Tibial nerve (tissue), 4 donors: ENCODE data around the gene GOLPH3. TPM values are rescaled to one million over a fixed set of nuclear protein-coding genes. Genes with fewer than 3 reads are reported as not detected.

Experiments used
- DNase-seq, 2 donors: peaks; one replicate each; pipeline ENCODE4 v3.0.0-alpha.2; 2019; ENCODE audit warnings: low spot score in 2 of 2
- H3K27ac ChIP-seq, 4 donors: fragments of 200-600 bp; sonication (generic) in 3 of 4; one replicate each; pipeline ENCODE4 v1.5.1; 2017 to 2019; ENCODE audit warnings: mild to moderate bottlenecking in 1 of 4
- H3K27me3 ChIP-seq, 2 donors: fragments of 200-600 bp; sonication (generic) in 1 of 2; one replicate each; pipeline versions ENCODE4 v1.5.1 to v1.6.0; 2017 to 2019
- H3K36me3 ChIP-seq, 3 donors: fragments of 200-600 bp; sonication (generic); one replicate each; pipeline ENCODE4 v1.5.1; 2018 to 2019
- H3K4me1 ChIP-seq, 4 donors: fragments of 200-600 bp; sonication (generic) in 3 of 4; one replicate each; pipeline ENCODE4 v1.5.1; 2017 to 2019
- H3K4me3 ChIP-seq, 4 donors: fragments of 200-600 bp; sonication (generic) in 3 of 4; one replicate each; pipeline ENCODE4 v1.5.1; 2017 to 2019; ENCODE audit warnings: mild to moderate bottlenecking in 1 of 4, moderate library complexity in 1 of 4
- H3K9me3 ChIP-seq, 4 donors: fragments of 200-600 bp; sonication (generic) in 3 of 4; one replicate each; pipeline ENCODE4 v1.5.1; 2017 to 2019
- EP300 ChIP-seq, 2 donors: sonication (generic); formaldehyde crosslinking; IDR thresholded peaks; one replicate each; pipeline ENCODE4 v1.6.1; 2017; ENCODE audit warnings: antibody characterized with exemption in 2 of 2, mild to moderate bottlenecking in 1 of 2
- POLR2A ChIP-seq, 2 donors: fragments of 450-650 bp; IDR thresholded peaks; one replicate each; pipeline ENCODE4 v1.6.1; 2017; ENCODE audit warnings: antibody characterized with exemption in 2 of 2, mild to moderate bottlenecking in 2 of 2, moderate library complexity in 2 of 2
- WGBS, 2 donors: methylation state at CpG; one replicate each; pipeline ENCODE4 v1.1.5; 2018; 5-methylcytosine and 5-hydroxymethylcytosine counted together
- total RNA-seq, 4 donors: library from RNA; depleted of rRNA; stranded (reverse); fragments of >200 nt; gene quantifications; one replicate each; pipeline ENCODE4 v1.1.0, GENCODE V29; 2016
- TF ChIP-seq, protein P1 (sequence below), 5 experiments: fragments of 200-600 bp in 3 of 5; fragments of 450-650 bp in 2 of 5; sonication (generic) in 3 of 5; IDR thresholded peaks; one replicate each; pipeline ENCODE4 v1.5.1; 2016 to 2019; ENCODE audit warnings: antibody characterized with exemption in 5 of 5, mild to moderate bottlenecking in 3 of 5, moderate library complexity in 2 of 5

Gene GOLPH3
- total RNA-seq, 4 donors from 2014 or later: 90.6 to 115 (median 102) TPM

DNA sequence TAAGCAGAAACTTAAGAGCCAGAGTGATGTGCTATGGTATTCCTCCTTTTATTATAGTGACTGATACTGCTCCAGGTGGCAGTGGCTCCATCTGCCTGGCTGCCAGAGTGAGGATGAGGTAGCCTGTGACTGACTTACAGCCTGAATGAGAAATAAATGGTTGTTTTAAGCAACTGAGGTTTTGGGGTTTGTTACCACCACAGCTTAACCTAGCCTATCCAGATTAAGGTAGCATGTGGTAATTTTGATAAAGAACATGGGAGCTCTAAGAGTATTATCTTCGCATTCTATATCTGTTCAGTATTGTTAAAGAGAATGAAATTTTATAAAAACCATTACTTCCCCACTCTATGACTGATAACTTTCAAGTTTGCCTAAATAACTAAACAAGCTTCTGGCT is 39.0 kb downstream of the GOLPH3 start:
- peaks cover 0 to 46% (median 5%) of the 10 kb centered on the region in 3 donors for H3K36me3 ChIP-seq
- DNase-seq: no peak
- peaks cover 0 to 51% (median 0%) of the 10 kb centered on the region in 4 donors for H3K4me1 ChIP-seq
- no peak for TF ChIP-seq POLR2A (IDR thresholded peaks at IDR 0.05)
- TF ChIP-seq, protein P1, sequence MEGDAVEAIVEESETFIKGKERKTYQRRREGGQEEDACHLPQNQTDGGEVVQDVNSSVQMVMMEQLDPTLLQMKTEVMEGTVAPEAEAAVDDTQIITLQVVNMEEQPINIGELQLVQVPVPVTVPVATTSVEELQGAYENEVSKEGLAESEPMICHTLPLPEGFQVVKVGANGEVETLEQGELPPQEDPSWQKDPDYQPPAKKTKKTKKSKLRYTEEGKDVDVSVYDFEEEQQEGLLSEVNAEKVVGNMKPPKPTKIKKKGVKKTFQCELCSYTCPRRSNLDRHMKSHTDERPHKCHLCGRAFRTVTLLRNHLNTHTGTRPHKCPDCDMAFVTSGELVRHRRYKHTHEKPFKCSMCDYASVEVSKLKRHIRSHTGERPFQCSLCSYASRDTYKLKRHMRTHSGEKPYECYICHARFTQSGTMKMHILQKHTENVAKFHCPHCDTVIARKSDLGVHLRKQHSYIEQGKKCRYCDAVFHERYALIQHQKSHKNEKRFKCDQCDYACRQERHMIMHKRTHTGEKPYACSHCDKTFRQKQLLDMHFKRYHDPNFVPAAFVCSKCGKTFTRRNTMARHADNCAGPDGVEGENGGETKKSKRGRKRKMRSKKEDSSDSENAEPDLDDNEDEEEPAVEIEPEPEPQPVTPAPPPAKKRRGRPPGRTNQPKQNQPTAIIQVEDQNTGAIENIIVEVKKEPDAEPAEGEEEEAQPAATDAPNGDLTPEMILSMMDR (IDR thresholded peaks at IDR 0.05): no peak
- no peak for TF ChIP-seq EP300 (IDR thresholded peaks at IDR 0.05)
- no peaks in the 10 kb centered on the region for H3K27me3 ChIP-seq
- WGBS, 2 donors: 96 to 97% methylated on average over 1 of the region's 1 CpG
- H3K9me3 ChIP-seq: no peaks in the 10 kb centered on the region
- no peak overlapping the region for H3K4me3 ChIP-seq
- no peak overlapping the region for H3K27ac ChIP-seq

DNA sequence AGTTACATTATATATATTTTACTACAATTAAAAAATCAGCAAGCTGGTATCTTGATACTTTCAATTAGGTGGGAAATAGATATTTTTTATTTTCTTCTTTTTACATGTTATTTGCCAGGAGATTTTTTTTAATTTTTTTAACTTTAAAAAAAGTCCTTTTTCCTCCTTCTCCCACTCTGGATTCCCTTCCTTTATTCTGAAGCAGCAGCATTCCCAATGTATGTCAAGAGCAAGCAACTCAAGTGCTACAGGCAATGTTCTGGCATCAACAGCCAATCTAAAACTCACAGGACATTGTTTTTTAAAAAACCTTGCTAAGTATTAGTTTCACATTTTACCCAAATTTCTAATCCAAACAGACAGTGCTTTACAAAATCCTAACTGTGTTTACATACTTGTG is 41.4 kb downstream of the GOLPH3 start:
- Histone ChIP-seq H3K36me3 (peaks cover 0 to 45% (median 5%) of the 10 kb centered on the region in 3 donors), H3K4me1 (peaks cover 0 to 55% (median 0%) of the 10 kb centered on the region in 4 donors), H3K27me3 (no peaks in the 10 kb centered on the region), H3K9me3 (no peaks in the 10 kb centered on the region), H3K4me3 (no peak overlapping the region), H3K27ac (no peak overlapping the region)
- DNase-seq: no peak
- TF ChIP-seq EP300 (IDR thresholded peaks at IDR 0.05) (no peak), POLR2A (IDR thresholded peaks at IDR 0.05) (no peak)
- TF ChIP-seq, protein P1 (IDR thresholded peaks at IDR 0.05): no peak

DNA sequence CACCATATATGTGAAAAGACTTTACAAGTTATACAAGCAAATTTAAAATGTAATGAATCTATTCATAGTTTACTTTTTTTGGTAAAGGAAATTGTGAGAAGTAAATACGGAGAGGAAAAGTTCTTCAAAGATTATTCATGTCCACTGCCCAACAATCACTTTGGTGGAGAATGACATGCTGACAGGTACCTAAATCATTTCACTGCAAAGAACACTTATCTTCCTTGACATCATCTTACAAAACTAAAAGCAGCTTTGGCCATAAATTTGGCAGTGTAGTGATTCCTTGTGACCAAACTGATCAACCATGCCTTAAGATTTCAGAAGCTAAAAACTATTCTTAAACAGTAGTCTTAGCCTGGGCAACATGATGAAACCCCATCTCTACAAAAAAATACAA is 42.5 kb downstream of the GOLPH3 start:
- DNase-seq: no peak
- WGBS, 2 donors: 90 to 94% methylated on average over 1 of the region's 1 CpG
- H3K27me3 ChIP-seq: no peaks in the 10 kb centered on the region
- no peaks in the 10 kb centered on the region for H3K9me3 ChIP-seq
- H3K36me3 ChIP-seq: peaks cover 0 to 41% (median 5%) of the 10 kb centered on the region in 3 donors
- TF ChIP-seq, protein P1 (IDR thresholded peaks at IDR 0.05): no peak
- TF ChIP-seq POLR2A (IDR thresholded peaks at IDR 0.05) (no peak), EP300 (IDR thresholded peaks at IDR 0.05) (no peak)
- H3K4me1 ChIP-seq: peaks cover 0 to 67% (median 0%) of the 10 kb centered on the region in 4 donors
- no peak overlapping the region for H3K27ac ChIP-seq
- H3K4me3 ChIP-seq: no peak overlapping the region

DNA sequence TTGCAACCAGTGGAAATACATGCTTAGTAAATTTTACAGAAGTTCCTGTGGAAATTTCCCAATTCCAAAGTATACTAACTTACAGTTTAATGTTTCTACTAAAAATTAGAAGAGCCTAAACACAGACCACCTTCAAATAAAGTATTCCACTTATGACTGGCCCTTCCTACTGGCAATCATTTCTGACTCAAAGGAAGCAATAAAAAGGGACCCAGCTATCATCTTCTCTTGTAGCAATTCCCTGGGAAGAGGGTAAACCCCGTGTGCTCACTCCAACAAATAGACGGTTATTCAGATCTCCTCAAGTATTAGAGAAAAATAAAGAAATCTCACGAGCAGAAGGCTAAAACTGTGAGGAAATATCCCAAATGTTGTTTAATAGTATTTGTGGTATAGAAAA is 43.3 kb downstream of the GOLPH3 start:
- 43 to 51% methylated on average over 3 of the region's 3 CpGs for WGBS, 2 donors
- Histone ChIP-seq H3K27me3 (no peaks in the 10 kb centered on the region), H3K36me3 (peaks cover 0 to 47% (median 5%) of the 10 kb centered on the region in 3 donors), H3K27ac (no peak overlapping the region), H3K4me1 (peaks cover 0 to 70% (median 0%) of the 10 kb centered on the region in 4 donors), H3K4me3 (no peak overlapping the region), H3K9me3 (no peaks in the 10 kb centered on the region)
- TF ChIP-seq EP300 (IDR thresholded peaks at IDR 0.05): no peak
- no peak for DNase-seq

DNA sequence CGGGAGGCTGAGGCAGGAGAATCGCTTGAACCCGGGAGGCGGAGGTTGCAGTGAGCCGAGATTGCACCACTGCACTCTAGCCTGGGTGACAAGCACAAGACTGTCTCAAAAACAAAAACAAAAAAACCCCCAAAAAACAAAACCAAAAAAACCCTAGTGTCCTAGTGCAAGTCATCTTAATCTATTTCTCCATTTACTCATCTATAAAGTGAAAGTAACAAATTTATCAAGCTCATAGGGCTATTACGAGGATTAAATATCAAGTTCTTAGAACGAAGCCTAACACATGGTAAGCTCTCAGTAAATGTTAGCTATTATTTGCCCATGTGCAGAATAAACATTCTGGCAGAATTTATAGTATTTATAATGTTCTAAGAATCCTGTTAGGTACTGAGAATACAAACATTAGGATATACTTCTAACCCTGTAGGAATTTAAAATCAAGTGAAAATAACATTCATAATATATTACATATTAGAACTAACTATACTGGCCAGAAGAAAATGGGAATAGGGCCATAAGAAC is 45.0 kb downstream of the GOLPH3 start:
- TF ChIP-seq EP300 (IDR thresholded peaks at IDR 0.05) (no peak), POLR2A (IDR thresholded peaks at IDR 0.05) (no peak)
- TF ChIP-seq, protein P1 (IDR thresholded peaks at IDR 0.05): no peak
- WGBS, 2 donors: 81 to 90% methylated on average over 7 of the region's 7 CpGs
- H3K9me3 ChIP-seq: no peaks in the 10 kb centered on the region
- no peak for DNase-seq
- H3K27ac ChIP-seq: no peak overlapping the region
- no peak overlapping the region for H3K4me3 ChIP-seq
- H3K4me1 ChIP-seq: peaks cover 0 to 80% (median 0%) of the 10 kb centered on the region in 4 donors
- no peaks in the 10 kb centered on the region for H3K27me3 ChIP-seq
- peaks cover 0 to 38% (median 0%) of the 10 kb centered on the region in 3 donors for H3K36me3 ChIP-seq
